H9 (cell line): ENCODE results near the gene KL. TPM values are rescaled to one million over a fixed set of nuclear protein-coding genes. Genes with fewer than 3 reads are reported as not detected.

ENCODE experiments used
- DNase-seq: peaks from one replicate; pipeline ENCODE4 v3.0.0-alpha.2; 2017
- H2AFZ ChIP-seq: one replicate; pipeline ENCODE4 v1.6.1; 2013; ENCODE audit warnings: mild to moderate bottlenecking, low read length, control low read depth, moderate library complexity
- H2AK5ac ChIP-seq: 2 replicates; pipeline ENCODE4 v1.6.1; 2013; ENCODE audit warnings: low read length, control low read depth, mixed read lengths; ENCODE audit not compliant: insufficient read length
- H2BK120ac ChIP-seq: one replicate; pipeline ENCODE4 v1.6.1; 2013; ENCODE audit warnings: low read depth, mild to moderate bottlenecking, low read length, control low read depth, inconsistent platforms; ENCODE audit not compliant: poor library complexity, severe bottlenecking
- H2BK12ac ChIP-seq: 2 replicates; pipeline ENCODE4 v1.6.1; 2013; ENCODE audit warnings: low read length, control low read depth, mixed read lengths, low read depth; ENCODE audit not compliant: insufficient read length
- H2BK15ac ChIP-seq: 2 replicates; pipeline ENCODE4 v1.6.1; 2013; ENCODE audit warnings: low read depth, low read length, control low read depth
- H2BK20ac ChIP-seq: one replicate; pipeline ENCODE4 v1.6.1; 2013; ENCODE audit warnings: low read depth, mild to moderate bottlenecking, low read length, control low read depth, inconsistent platforms; ENCODE audit not compliant: poor library complexity, severe bottlenecking
- H2BK5ac ChIP-seq: 2 replicates; pipeline ENCODE4 v1.6.1; 2013; ENCODE audit warnings: low read length, control low read depth, mixed read lengths; ENCODE audit not compliant: insufficient read length
- H3K14ac ChIP-seq: 2 replicates; pipeline ENCODE4 v1.6.1; 2013; ENCODE audit warnings: low read length, control low read depth; ENCODE audit not compliant: insufficient read depth
- H3K18ac ChIP-seq: 2 replicates; pipeline ENCODE4 v1.6.1; 2013; ENCODE audit warnings: low read depth, mild to moderate bottlenecking, mixed read lengths, low read length, control low read depth; ENCODE audit not compliant: insufficient read length
- H3K23ac ChIP-seq: 2 replicates; pipeline ENCODE4 v1.6.1; 2013; ENCODE audit warnings: low read length, control low read depth, mixed read lengths, low read depth; ENCODE audit not compliant: insufficient read length
- H3K23me2 ChIP-seq: 2 replicates; pipeline ENCODE4 v1.6.1; 2013; ENCODE audit warnings: low read depth, mild to moderate bottlenecking, mixed read lengths, low read length, control low read depth; ENCODE audit not compliant: insufficient read length, poor library complexity, severe bottlenecking
- H3K27ac ChIP-seq: 2 replicates; pipeline ENCODE4 v1.5.1; 2013; ENCODE audit warnings: low read length, control low read depth, mixed read lengths, low read depth; ENCODE audit not compliant: insufficient read length
- H3K27me3 ChIP-seq: 2 replicates; pipeline ENCODE4 v1.6.1; 2013; ENCODE audit warnings: low read length, control low read depth, inconsistent platforms; ENCODE audit not compliant: insufficient read depth
- H3K4ac ChIP-seq: 2 replicates; pipeline ENCODE4 v1.6.1; 2013; ENCODE audit warnings: low read depth, mild to moderate bottlenecking, control low read depth, inconsistent platforms, low read length, moderate library complexity
- H3K4me1 ChIP-seq: 2 replicates; pipeline ENCODE4 v1.6.1; 2013; ENCODE audit warnings: low read length, control low read depth, inconsistent platforms; ENCODE audit not compliant: insufficient read depth
- H3K4me2 ChIP-seq: 2 replicates; pipeline ENCODE4 v1.6.1; 2013; ENCODE audit warnings: low read length, control low read depth, mixed read lengths; ENCODE audit not compliant: insufficient read length, insufficient read depth
- H3K56ac ChIP-seq: 2 replicates; pipeline ENCODE4 v1.6.1; 2013; ENCODE audit warnings: low read depth, mild to moderate bottlenecking, mixed read lengths, low read length, control low read depth; ENCODE audit not compliant: insufficient read length
- H3K79me1 ChIP-seq: 2 replicates; pipeline ENCODE4 v1.6.1; 2013; ENCODE audit warnings: low read depth, mild to moderate bottlenecking, moderate library complexity, low read length, control low read depth, inconsistent platforms; ENCODE audit not compliant: insufficient read depth, poor library complexity, severe bottlenecking
- H3K79me2 ChIP-seq: 2 replicates; pipeline ENCODE4 v1.6.1; 2013; ENCODE audit warnings: low read length, control low read depth, inconsistent platforms; ENCODE audit not compliant: insufficient read depth
- H3K9ac ChIP-seq: 2 replicates; pipeline ENCODE4 v1.6.1; 2013; ENCODE audit warnings: low read length, control low read depth, mixed read lengths; ENCODE audit not compliant: insufficient read length; ENCODE audit errors: extremely low read depth
- H3K9me3 ChIP-seq: one replicate; pipeline ENCODE4 v1.6.1; 2013; ENCODE audit warnings: low read depth, low read length, inconsistent platforms; ENCODE audit not compliant: control insufficient read depth
- H3T11ph ChIP-seq: one replicate; pipeline ENCODE4 v1.6.1; 2013; ENCODE audit warnings: mild to moderate bottlenecking, low read length, control low read depth, inconsistent platforms
- H4K20me1 ChIP-seq: one replicate; pipeline ENCODE4 v1.6.1; 2013; ENCODE audit not compliant: control insufficient read depth, insufficient read length, insufficient read depth
- H4K5ac ChIP-seq: 2 replicates; pipeline ENCODE4 v1.6.1; 2013; ENCODE audit warnings: low read depth, mild to moderate bottlenecking, mixed read lengths, low read length, control low read depth; ENCODE audit not compliant: insufficient read length
- H4K8ac ChIP-seq: replicated peaks from 2 replicates; pipeline ENCODE4 v1.6.1; 2013; ENCODE audit warnings: low read length, control low read depth, mixed read lengths, low read depth; ENCODE audit not compliant: insufficient read length
- H4K91ac ChIP-seq: 2 replicates; pipeline ENCODE4 v1.6.1; 2013; ENCODE audit warnings: low read depth, mild to moderate bottlenecking, moderate library complexity, mixed read lengths, low read length, control low read depth; ENCODE audit not compliant: insufficient read length
- H3K27ac Mint-ChIP-seq, 3 experiments: 2 replicates in 2 of 3; 3 replicates in 1 of 3; pipeline ENCODE4 v1.8.0; 2020 to 2021; ENCODE audit warnings: mixed read lengths in 3 of 3, mild to moderate bottlenecking in 1 of 3, moderate library complexity in 1 of 3
- H3K27me3 Mint-ChIP-seq: 2 replicates; pipeline ENCODE4 v1.8.0; 2021; ENCODE audit warnings: low read depth, mild to moderate bottlenecking, moderate library complexity, mixed read lengths
- H3K36me3 Mint-ChIP-seq, 3 experiments: 2 replicates in 2 of 3; 3 replicates in 1 of 3; pipeline ENCODE4 v1.8.0; 2020 to 2021; ENCODE audit warnings: low read depth in 3 of 3, mixed read lengths in 3 of 3; ENCODE audit not compliant: insufficient read depth in 1 of 3
- H3K4me1 Mint-ChIP-seq, 2 experiments: 2 replicates each; pipeline ENCODE4 v1.8.0; 2020; ENCODE audit warnings: mixed read lengths in 2 of 2
- H3K4me3 Mint-ChIP-seq, 2 experiments: 2 replicates in 1 of 2; 3 replicates in 1 of 2; pipeline ENCODE4 v1.8.0; 2020 to 2021; ENCODE audit warnings: mild to moderate bottlenecking in 2 of 2, mixed read lengths in 2 of 2, moderate library complexity in 1 of 2
- H3K9me3 Mint-ChIP-seq, 2 experiments: 2 replicates in 1 of 2; 3 replicates in 1 of 2; pipeline ENCODE4 v1.8.0; 2020; ENCODE audit warnings: mild to moderate bottlenecking in 2 of 2, mixed read lengths in 2 of 2, moderate library complexity in 1 of 2
- CTCF ChIP-seq: fragments of 200-600 bp; sonication (generic); conservative IDR thresholded peaks from 3 replicates; pipeline ENCODE4 v1.8.0; 2021; ENCODE audit warnings: antibody characterized with exemption, mild to moderate bottlenecking
- WGBS: extraction: QIAGEN DNeasy Blood & Tissue Kit; methylation state at CpG from one replicate; pipeline ENCODE4 v1.1.7; 2013; ENCODE audit warnings: missing lambda C conversion rate, low lambda C conversion rate, mixed read lengths; ENCODE audit not compliant: insufficient read length; ENCODE audit errors: extremely low coverage; 5-methylcytosine and 5-hydroxymethylcytosine counted together
- total RNA-seq: library from RNA; stranded (reverse); gene quantifications from 2 replicates; pipeline ENCODE4 v1.2.1, GENCODE V29; 2021

KL gene
- total RNA-seq, 1 experiment from 2014 or later: not detected

- H3K27me3 Mint-ChIP-seq: peaks cover 85% of the 10 kb centered on the region
- H3K18ac ChIP-seq: no peak overlapping the region
- DNase-seq: peak; percentile 49
- H4K20me1 ChIP-seq: no peaks in the 10 kb centered on the region
- no peak overlapping the region for H3K4ac ChIP-seq
- H2BK120ac ChIP-seq: no peak overlapping the region
- no peak overlapping the region for H3K27ac ChIP-seq
- no peak overlapping the region for H2BK5ac ChIP-seq
- peak; percentile 67 for TF ChIP-seq CTCF
- H2BK12ac ChIP-seq: no peak overlapping the region
- no peaks in the 10 kb centered on the region for H3K9me3 ChIP-seq
- H3K79me2 ChIP-seq: no peaks in the 10 kb centered on the region
- no peaks in the 10 kb centered on the region for H3K36me3 Mint-ChIP-seq
- WGBS: no CpG with 5 or more reads among the region's 15 CpGs
- peak overlapping the region; percentile 63 for H3K4me2 ChIP-seq
- no peak overlapping the region for H3K14ac ChIP-seq
- H3T11ph ChIP-seq: no peak overlapping the region
- H3K9me3 Mint-ChIP-seq: no peaks in the 10 kb centered on the region; a peak in 1 of 5 replicates
- no peak overlapping the region for H4K91ac ChIP-seq
- no peak overlapping the region for H4K8ac ChIP-seq
- H3K79me1 ChIP-seq: no peaks in the 10 kb centered on the region
- H3K4me3 Mint-ChIP-seq: peak overlapping the region; percentile 16 to 73
- peaks cover 13% of the 10 kb centered on the region in 2 experiments for H3K4me1 Mint-ChIP-seq
- no peak overlapping the region for H3K27ac Mint-ChIP-seq
- no peak overlapping the region for H2AFZ ChIP-seq
- H3K23ac ChIP-seq: no peak overlapping the region
- no peaks in the 10 kb centered on the region for H3K4me1 ChIP-seq
- H4K5ac ChIP-seq: no peak overlapping the region
- no peak overlapping the region for H2BK15ac ChIP-seq
- peaks cover 14% of the 10 kb centered on the region for H3K23me2 ChIP-seq
- no peak overlapping the region for H2BK20ac ChIP-seq
- no peak overlapping the region for H3K9ac ChIP-seq
- H3K56ac ChIP-seq: no peak overlapping the region
- no peak overlapping the region for H2AK5ac ChIP-seq
- H3K27me3 ChIP-seq: peaks cover 27% of the 10 kb centered on the region; the same call in 1 of the 2 replicates
Measured at GRCh38 chr13:33017323-33017929, 1.2 kb downstream of the KL start.
